Pancreas (tissue), 10 donors: ENCODE measurements around the gene OR51M1. TPM values are rescaled to one million over a fixed set of nuclear protein-coding genes. Genes with fewer than 3 reads are reported as not detected.

Source experiments
- ATAC-seq, 4 donors: fragments of 200-7000 bp; cut with Tn5 transposase; one replicate each; pipeline versions ENCODE4 v1.8.0 to v1.9.1; 2020; ENCODE audit warnings: mild to moderate bottlenecking in 4 of 4, moderate library complexity in 4 of 4
- DNase-seq, 6 donors: peaks; one replicate each; pipeline ENCODE4 v3.0.0-alpha.2; 2020
- FAIRE-seq: peaks from 2 replicates; lab custom pipeline; 2012; peaks lifted over from hg19 to GRCh38; lab: Jason Lieb, UNC
- H3K27ac ChIP-seq, 4 donors: fragments of 200-600 bp; sonication (generic); 1 replicate in 3 of 4; 2 replicates in 1 of 4; pipeline versions ENCODE4 v1.5.0 to v1.8.0; 2020
- H3K27me3 ChIP-seq, 4 donors: fragments of 200-600 bp; one replicate each; pipeline ENCODE4 v1.8.0; 2021
- H3K36me3 ChIP-seq, 3 donors: fragments of 200-600 bp; sonication (generic) in 1 of 3; one replicate each; pipeline versions ENCODE4 v1.5.0 to v1.8.0; 2020 to 2021
- H3K4me1 ChIP-seq, 3 donors: fragments of 200-600 bp; one replicate each; pipeline ENCODE4 v1.8.0; 2021
- H3K4me3 ChIP-seq, 4 donors: fragments of 200-600 bp; sonication (generic) in 2 of 4; one replicate each; pipeline versions ENCODE4 v1.5.0 to v1.8.0; 2020 to 2021
- H3K9me3 ChIP-seq, 4 donors: fragments of 200-600 bp; one replicate each; pipeline ENCODE4 v1.8.0; 2021
- WGBS, 2 donors: extraction: QIAGEN DNeasy Blood & Tissue Kit; methylation state at CpG; one replicate each; pipeline ENCODE4 v1.1.7; 2013; 5-methylcytosine and 5-hydroxymethylcytosine counted together
- intact Hi-C, 3 donors: fragments of 100-400 bp; cut with DNase I; formaldehyde crosslinking; loops; one replicate each; pipeline versions ENCODE4 v1.11.1 to v1.14.2; 2022
- polyA plus RNA-seq, 2 donors: library from polyadenylated mRNA; stranded (reverse); fragments of 200-250 nt; gene quantifications; one replicate each; pipeline ENCODE4 v1.2.3, GENCODE V29; 2013
- total RNA-seq, 6 donors: library from RNA; stranded (reverse); fragmentation: NEBNext Ultra II Directional in 4 of 6; extraction: Animal tissue kit (Norgen Biotek cat#: 25700) in 4 of 6; gene quantifications; one replicate each; pipeline versions ENCODE4 v1.2.1 to v1.2.4, GENCODE V29; 2021 to 2023
- TF ChIP-seq, protein P1 (sequence below), 4 donors: fragments of 200-600 bp; sonication (generic) in 3 of 4; IDR thresholded peaks; one replicate each; pipeline versions ENCODE4 v1.5.0 to v1.8.0; 2021; ENCODE audit warnings: antibody characterized with exemption in 4 of 4
- donor health status: healthy with polysubstance abuse.
- donor health status: DM: no; HTN: no; CAD: no; lungs with moderate emphysema.
- donor health status: DM: no; HTN: no; CAD: no.
- donor health status: control.
- donor health status: control.
- donor health status: Bipolar disorder and iron deficiency.
- donor health status: DM: yes; HTN: yes; CAD: no.
- donor health status: DM: no; HTN: no; CAD: no.
- donor health status: DM: no; HTN: no; CAD: no.
- donor health status: DM: yes; HTN: yes; CAD: no.

Gene OR51M1
- total and polyA plus RNA-seq, 8 donors: not detected

DNA sequence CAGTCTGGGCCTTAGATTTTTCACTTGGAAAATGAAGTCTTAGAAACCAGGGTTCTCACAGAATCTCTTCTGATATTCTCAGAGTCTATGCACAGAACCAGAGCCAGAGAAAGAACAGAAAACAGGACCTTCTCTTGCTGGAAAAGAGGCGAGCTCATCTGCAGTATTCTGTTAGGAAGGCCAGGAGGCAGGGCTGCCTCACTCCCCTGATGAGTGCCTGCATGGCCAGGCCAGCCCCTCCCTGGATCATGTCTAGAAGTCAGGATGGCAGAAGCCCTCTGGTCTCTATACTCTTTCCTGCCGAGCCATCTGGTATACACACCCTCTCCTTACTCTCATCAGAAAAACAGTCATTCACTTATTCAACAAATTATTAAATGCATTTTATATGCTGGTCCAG is 723 bp downstream of the OR51M1 start:
- FAIRE-seq (no peak), DNase-seq (no peak), ATAC-seq (no peak)
- intact Hi-C loops: no loop called here
- H3K4me1 ChIP-seq: no peaks in the 10 kb centered on the region
- no peaks in the 10 kb centered on the region for H3K36me3 ChIP-seq
- WGBS, 2 donors: 54 to 69% methylated on average over 2 of the region's 2 CpGs
- peaks cover 0 to 4% (median 0%) of the 10 kb centered on the region in 4 donors for H3K9me3 ChIP-seq
- no peak overlapping the region for H3K27ac ChIP-seq
- H3K27me3 ChIP-seq: no peaks in the 10 kb centered on the region
- no peak overlapping the region for H3K4me3 ChIP-seq
- TF ChIP-seq, protein P1, sequence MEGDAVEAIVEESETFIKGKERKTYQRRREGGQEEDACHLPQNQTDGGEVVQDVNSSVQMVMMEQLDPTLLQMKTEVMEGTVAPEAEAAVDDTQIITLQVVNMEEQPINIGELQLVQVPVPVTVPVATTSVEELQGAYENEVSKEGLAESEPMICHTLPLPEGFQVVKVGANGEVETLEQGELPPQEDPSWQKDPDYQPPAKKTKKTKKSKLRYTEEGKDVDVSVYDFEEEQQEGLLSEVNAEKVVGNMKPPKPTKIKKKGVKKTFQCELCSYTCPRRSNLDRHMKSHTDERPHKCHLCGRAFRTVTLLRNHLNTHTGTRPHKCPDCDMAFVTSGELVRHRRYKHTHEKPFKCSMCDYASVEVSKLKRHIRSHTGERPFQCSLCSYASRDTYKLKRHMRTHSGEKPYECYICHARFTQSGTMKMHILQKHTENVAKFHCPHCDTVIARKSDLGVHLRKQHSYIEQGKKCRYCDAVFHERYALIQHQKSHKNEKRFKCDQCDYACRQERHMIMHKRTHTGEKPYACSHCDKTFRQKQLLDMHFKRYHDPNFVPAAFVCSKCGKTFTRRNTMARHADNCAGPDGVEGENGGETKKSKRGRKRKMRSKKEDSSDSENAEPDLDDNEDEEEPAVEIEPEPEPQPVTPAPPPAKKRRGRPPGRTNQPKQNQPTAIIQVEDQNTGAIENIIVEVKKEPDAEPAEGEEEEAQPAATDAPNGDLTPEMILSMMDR (IDR thresholded peaks at IDR 0.05): no peak

- Histone ChIP-seq H3K36me3 (no peaks in the 10 kb centered on the region), H3K27me3 (no peaks in the 10 kb centered on the region), H3K4me3 (no peak overlapping the region), H3K9me3 (peaks cover 0 to 4% (median 0%) of the 10 kb centered on the region in 4 donors), H3K4me1 (no peaks in the 10 kb centered on the region), H3K27ac (no peak overlapping the region)
- FAIRE-seq (no peak), ATAC-seq (no peak), DNase-seq (no peak)
- TF ChIP-seq, protein P1 (IDR thresholded peaks at IDR 0.05): no peak
- intact Hi-C loops: no loop called here
- 55 to 62% methylated on average over 2 of the region's 2 CpGs for WGBS, 2 donors
Observed at GRCh38 chr11:5390210-5390609, 6.6 kb downstream of the OR51M1 start.

GRCh38 chr11:5394091-5394490 is 10.5 kb downstream of the OR51M1 start:
- H3K27me3 ChIP-seq: no peaks in the 10 kb centered on the region
- no peak for DNase-seq
- no peak for ATAC-seq
- H3K27ac ChIP-seq: no peak overlapping the region
- intact Hi-C loops: no loop called here
- TF ChIP-seq, protein P1 (IDR thresholded peaks at IDR 0.05): no peak
- no peak overlapping the region for H3K4me3 ChIP-seq
- FAIRE-seq: no peak
- H3K9me3 ChIP-seq: no peaks in the 10 kb centered on the region
- no peaks in the 10 kb centered on the region for H3K36me3 ChIP-seq
- no peaks in the 10 kb centered on the region for H3K4me1 ChIP-seq

DNA sequence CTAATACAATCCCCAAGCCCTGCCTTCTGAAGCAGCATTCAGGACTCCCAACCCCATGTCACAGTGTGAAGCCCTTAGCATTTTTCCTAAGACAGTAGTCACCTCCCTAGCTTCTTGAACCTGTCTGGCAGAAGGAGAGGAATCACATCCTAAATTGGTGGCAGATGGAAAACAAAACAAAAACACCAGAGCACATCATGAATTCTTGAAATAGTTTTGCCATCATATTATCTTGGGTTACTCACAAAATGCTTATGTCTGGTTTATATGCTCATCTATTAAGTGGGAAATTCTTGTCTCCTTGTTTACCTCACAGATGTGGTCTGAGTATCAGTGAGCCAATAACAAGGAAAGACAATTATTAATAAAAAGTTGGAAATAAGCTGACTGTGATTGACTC is 15.3 kb downstream of the OR51M1 start:
- ATAC-seq (no peak), DNase-seq (no peak), FAIRE-seq (no peak)
- Histone ChIP-seq H3K4me3 (no peak overlapping the region), H3K27me3 (no peaks in the 10 kb centered on the region), H3K4me1 (no peaks in the 10 kb centered on the region), H3K36me3 (no peaks in the 10 kb centered on the region), H3K9me3 (no peaks in the 10 kb centered on the region), H3K27ac (no peak overlapping the region)
- intact Hi-C loops: no loop called here
- TF ChIP-seq, protein P1 (IDR thresholded peaks at IDR 0.05): no peak

GRCh38 chr11:5405173-5405572 is 21.6 kb downstream of the OR51M1 start:
- no peaks in the 10 kb centered on the region for H3K4me1 ChIP-seq
- DNase-seq (no peak), ATAC-seq (no peak), FAIRE-seq (no peak)
- H3K27me3 ChIP-seq: no peaks in the 10 kb centered on the region
- H3K4me3 ChIP-seq: no peak overlapping the region
- H3K9me3 ChIP-seq: no peaks in the 10 kb centered on the region
- intact Hi-C loops: no loop called here
- TF ChIP-seq, protein P1 (IDR thresholded peaks at IDR 0.05): no peak
- H3K27ac ChIP-seq: no peak overlapping the region
- H3K36me3 ChIP-seq: no peaks in the 10 kb centered on the region
